GM19463 (cell line): Measurements from ENCODE around the gene ADCY9.

Experiments used
- ATAC-seq: cut with Tn5 transposase; IDR thresholded peaks from one replicate; pipeline ENCODE4 v1.9.1; 2021; ENCODE audit warnings: mild to moderate bottlenecking, moderate library complexity; ENCODE audit not compliant: unreplicated experiment

Gene ADCY9

DNA sequence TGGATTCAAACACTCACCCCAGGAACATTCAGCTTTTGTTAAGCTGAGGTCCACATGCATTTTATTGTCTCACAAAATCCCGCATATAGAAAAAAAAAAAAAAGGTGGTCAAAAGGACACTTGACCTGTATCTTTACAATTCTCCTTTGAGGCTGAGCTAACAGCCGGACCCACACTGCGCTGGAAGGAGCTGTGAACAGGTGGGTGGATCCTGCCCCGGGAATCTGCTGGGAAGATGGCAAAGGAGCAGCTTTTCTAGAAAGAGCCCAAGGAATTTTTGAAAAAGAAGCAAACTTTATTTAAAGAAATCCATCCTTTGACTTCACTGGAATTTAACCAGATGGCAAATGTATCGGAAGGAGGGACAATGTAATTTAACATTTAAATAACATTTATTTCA, 108.1 kb downstream of the ADCY9 start:
- ATAC-seq, result no peak

DNA sequence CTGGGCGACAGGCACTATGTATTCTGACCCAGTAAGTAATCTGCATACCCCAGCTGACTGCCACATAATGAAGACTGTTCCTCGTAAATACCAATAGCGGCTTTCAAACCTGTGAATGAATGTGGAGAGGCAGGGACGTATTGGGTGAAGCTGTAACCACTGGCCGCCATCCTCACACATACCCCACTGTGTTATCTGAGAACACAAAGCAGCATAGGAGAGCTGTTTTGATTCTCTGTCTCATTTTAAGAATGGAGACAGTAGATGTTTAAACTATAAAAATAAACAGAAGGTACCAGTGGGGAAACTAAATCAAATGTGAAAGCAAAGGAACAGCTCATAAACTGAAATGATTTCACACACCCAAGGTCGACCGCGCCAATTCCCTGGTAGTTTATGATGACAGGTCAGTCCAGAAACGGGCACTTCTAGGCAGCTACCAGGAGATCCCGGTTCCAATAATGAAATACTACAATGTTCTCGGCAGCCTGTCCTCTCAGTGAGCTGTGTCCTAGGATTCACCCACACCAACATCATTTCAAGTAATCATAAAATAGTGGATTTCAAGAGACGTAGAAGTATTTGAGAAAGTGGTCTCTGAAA, 109.7 kb downstream of the ADCY9 start:
- no peak for ATAC-seq

GRCh38 chr16:4005731-4006130, 110.5 kb downstream of the ADCY9 start:
- no peak for ATAC-seq

DNA sequence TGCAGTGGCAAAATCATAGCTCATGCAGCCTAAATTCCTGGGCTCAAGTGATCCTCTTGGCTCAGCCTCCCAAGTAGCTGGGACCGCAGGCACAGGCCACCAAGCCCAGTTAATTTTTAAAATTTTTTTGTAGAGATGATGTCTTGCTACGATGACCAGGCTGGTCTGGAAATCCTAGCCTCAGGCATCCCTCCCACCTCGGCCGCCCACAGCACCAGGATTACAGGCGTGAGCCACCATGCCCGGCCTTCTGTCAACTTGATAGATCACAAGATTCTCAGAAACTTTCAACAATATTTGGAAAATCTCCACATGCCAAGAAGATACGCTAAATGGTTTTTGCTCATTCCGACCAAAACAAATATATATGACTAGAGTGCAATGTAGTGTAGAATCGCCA, 111.0 kb downstream of the ADCY9 start:
- no peak for ATAC-seq

DNA sequence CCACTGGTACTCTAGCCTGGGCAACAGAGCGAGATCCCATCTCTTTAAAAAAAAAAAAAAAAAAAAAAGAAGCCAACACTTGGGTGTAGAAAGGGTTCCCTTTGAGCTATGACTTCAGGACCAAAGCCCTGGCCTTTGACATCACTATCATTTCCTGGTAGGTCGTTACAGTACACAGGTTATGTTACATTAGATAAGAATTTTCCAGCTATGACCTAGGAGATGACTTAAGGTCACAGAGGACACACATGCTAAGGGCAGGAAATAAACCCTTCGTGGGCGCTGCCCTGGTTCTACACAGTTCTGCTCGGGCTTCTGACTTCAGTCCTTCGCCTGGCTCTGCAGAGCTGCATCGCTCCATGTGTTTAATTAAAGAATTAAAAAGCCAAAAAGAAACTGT, 112.0 kb downstream of the ADCY9 start:
- ATAC-seq, result no peak

GRCh38 chr16:4003576-4003975, 112.7 kb downstream of the ADCY9 start:
- no peak for ATAC-seq

DNA sequence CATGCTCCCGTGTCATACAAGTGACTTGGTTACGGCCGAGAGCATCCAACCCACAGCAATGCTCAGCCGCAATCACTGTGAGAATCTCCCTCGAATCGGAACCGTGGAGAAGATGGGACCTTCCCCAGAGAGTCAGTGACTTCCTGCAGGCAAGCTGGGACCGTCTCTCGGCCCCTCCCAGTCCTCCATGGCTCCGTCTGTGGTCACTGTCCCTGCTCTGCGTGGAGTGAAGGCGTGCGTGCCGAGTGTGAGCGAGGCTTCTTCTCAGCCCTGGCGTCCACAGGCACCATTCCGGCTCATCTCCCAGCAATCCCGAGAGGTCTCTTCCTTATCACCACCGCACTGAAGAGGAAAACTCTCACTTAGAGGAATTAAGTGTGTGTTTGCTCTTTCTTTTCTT, 113.1 kb downstream of the ADCY9 start:
- no peak for ATAC-seq

- no peak for ATAC-seq
Observed at GRCh38 chr16:4002121-4002520, 114.1 kb downstream of the ADCY9 start.

DNA sequence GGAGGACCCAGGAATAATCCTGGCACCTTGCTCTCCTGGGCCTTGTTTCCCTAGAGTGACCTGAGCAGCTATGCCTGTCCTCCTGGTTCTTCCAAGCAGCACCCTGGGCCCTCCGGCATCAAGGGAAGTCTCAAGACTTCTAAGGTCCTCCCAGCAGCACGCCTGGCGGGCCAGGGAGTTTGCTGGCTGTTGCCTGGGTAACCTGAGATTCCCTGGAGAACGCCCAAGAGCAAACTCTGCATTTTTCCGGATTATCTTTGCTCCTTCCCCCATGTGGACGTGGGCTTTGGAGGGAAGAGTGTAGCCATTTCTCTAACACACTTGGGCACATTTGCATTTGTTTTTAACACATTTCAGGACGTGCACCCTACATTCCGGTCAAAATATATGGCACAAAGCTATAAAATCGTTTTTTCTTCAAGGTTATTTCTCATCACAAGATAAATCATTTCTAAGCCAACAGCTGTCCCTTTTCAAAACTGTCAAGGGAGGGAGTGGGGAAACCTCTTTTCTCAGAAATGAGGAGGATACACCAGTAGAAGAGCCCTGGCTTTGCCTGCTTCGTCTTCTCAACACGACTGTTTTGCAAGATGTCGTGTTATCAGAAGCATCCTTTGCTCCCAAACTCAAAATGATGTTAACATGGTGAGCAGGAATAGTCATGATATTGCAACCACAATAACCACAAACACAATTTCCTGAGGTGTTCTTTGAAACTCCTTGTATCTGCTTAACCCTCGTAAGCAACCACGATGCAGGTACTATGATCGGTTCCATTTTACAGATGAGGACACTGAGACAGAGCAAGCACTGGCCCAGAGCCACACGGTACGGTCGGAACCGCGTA, 116.5 kb downstream of the ADCY9 start:
- ATAC-seq, result no peak

DNA sequence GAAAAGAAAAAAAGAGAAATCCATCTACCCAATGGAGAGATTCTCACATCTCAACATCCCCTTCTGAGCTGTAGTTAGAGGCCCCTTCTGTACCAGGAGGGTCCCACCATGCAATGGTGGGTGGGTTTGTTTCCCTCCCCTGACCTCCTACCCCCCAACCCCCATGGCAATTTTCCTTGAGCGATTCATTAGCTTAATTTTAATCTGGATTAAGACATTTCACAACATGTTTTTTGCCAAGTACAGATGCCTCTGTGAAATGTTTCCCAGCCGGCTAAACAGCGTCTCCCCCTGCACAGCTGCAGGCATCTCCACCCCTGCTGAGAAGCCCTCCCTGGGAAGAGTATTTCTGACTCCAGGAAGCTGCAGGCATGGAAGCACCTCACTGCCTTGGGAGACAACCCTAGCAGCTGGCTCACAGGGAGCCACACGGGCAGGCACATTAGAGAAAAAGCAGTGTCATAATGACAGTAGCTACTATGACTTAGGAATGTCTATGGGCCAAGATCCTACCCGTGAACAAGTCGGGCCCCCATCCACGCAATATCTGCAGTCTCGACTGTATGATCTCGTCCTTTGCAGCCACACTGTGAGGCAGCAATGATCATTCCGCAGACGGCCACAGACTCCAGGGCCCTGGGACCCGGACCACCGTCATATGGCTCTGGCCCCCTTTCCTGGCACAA, 117.3 kb downstream of the ADCY9 start:
- no peak for ATAC-seq

DNA sequence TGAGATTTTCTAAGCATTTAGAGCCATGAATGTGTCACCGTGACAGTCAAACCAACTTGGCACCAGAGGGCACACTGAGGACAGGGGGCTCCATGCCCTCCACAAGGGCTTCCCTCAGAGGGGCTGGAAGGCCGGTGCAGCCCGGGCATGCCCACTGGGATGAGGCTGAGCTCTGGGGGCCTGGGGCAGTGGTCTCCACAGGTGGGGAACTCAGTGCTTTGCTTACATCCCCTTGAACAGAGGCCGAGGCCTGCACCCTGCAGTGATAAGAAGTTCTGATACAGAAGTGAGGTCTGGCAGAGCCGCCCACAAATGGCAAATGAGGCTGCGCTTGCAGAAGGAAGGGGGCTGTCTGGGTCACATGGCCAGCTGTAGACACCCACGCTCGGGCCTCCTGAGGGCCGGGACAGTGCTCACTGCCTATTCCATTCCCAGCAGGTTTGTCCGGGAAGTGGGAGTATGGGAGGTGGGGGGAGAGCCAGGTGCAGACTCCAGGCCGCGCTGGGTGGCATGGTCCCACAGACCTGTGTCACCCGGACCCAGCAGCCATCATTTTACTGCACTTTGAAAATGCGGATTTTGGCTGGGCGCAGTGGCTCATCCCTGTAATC, 118.9 kb downstream of the ADCY9 start:
- no peak for ATAC-seq

GRCh38 chr16:3995001-3995400, 121.2 kb downstream of the ADCY9 start:
- ATAC-seq, result no peak

- no peak for ATAC-seq
Observed at GRCh38 chr16:3993052-3993785, 123.0 kb downstream of the ADCY9 start.

- no peak for ATAC-seq
Observed at GRCh38 chr16:3992297-3993051, 123.8 kb downstream of the ADCY9 start.

DNA sequence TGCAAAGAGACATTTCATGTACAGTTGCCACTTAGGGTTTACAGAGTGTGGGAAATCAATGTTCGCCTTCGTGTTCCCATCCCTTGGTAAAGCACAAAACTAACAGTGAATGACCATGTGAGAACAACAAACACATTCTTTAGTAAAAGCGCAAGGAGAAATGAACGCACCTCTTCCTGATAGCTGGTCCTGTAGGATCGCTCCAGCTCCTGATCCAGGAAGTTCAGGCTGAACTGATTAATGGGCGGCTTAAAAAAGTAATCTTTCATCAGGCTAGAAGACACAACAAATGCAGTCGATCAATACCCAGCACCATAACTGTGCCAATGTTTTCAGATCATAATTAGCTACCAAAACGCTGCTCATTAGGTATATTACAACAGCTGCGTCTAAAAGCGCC, 127.4 kb downstream of the ADCY9 start:
- no peak for ATAC-seq

GRCh38 chr16:3988011-3988410, 128.2 kb downstream of the ADCY9 start:
- no peak for ATAC-seq

DNA sequence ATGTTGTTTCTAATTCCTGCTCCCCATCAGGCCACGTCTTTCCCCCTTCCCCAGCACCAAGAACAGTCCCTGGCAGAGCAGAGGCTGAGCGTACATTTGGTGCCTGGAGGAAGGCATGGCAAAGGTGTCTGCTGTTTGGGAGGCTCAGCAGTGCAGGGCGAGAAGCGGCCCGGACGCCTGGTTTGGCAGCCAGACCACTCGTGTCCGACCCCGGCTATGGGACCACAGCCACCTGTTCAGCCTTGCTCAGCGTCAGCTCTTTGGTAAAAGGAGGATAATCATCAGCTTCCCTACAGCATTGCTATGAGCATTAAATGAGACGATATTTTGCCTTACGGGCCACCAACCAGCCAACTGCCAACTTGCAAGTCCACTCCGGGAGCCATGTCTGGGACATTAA, 129.0 kb downstream of the ADCY9 start:
- no peak for ATAC-seq

- no peak for ATAC-seq
Observed at GRCh38 chr16:3986235-3986544, 130.1 kb downstream of the ADCY9 start.

DNA sequence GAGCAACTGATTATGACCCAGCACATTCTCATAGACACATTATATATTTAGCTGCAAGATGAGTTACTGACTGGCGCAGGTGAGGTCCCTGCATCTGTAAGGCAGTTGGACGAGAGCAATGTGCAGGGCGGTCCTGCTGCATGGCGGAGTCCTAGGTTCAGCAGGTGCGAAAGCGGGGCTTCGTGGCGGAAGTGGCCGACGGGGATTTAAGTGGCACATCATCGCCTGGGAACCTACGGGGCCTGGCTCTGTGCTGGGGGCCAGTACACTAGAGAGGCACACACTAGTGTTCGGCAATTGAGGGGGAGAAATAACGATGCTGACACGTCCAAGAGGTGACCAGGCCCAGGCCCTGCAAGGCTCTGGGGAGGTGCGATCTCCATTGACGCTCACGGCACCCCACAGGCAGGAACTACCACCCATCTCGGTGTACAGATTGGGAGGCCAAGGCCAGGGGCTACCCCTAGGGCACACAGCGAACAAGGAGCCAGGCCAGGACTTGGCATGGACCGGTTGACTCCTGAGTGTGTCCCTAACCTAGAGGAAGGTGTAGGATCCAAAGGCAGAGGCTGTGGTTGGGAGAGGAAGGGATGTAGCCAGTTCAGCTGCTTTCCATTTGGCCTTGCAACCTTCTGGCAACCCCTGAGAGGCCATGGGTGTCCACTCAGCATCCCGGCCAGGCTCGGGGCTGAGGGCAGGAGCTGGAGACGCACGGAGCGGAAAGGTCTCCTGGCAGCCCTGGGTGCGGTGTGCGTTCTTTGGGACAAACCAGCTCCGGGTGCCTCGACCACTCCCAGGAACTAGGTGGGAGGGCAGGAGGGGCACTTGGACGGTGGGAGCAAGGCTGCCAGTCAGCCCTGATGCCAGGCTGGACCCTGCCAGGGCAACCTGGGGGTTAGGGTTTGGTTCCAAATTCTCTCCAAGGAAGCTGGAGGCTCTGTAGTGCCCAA, 131.9 kb downstream of the ADCY9 start:
- no peak for ATAC-seq
